ENCODE measurements around the gene PTCSC3.

The PTCSC3 gene

GRCh38 chr14:36215217-36215598 lies 38.7 kb upstream of the PTCSC3 start:
- no peak for ATAC-seq
- no peak for TF ChIP-seq SNAI2 (CRISPR knock-in tag; IDR thresholded peaks at IDR 0.05)
- TF ChIP-seq RARB (CRISPR knock-in tag; IDR thresholded peaks at IDR 0.05), result no peak
- no peak for TF ChIP-seq PPARA (CRISPR knock-in tag; IDR thresholded peaks at IDR 0.05; ENCODE audit: borderline replicate concordance)
- no peak for TF ChIP-seq ZNF565 (CRISPR knock-in tag; conservative IDR thresholded peaks at IDR 0.05; ENCODE audit: low read depth)
- no peak for TF ChIP-seq BACH2 (CRISPR knock-in tag; IDR thresholded peaks at IDR 0.05; ENCODE audit: borderline replicate concordance)
- TF ChIP-seq ZNF70 (CRISPR knock-in tag; IDR thresholded peaks at IDR 0.05), result no peak
- no peak for TF ChIP-seq OSR1 (CRISPR knock-in tag; IDR thresholded peaks at IDR 0.05)
- TF ChIP-seq CSDC2 (CRISPR knock-in tag; IDR thresholded peaks at IDR 0.05), result no peak
- no peak for TF ChIP-seq ISL1 (CRISPR knock-in tag; IDR thresholded peaks at IDR 0.05)
- no peak for TF ChIP-seq ESRRG (CRISPR knock-in tag; IDR thresholded peaks at IDR 0.05)

DNA sequence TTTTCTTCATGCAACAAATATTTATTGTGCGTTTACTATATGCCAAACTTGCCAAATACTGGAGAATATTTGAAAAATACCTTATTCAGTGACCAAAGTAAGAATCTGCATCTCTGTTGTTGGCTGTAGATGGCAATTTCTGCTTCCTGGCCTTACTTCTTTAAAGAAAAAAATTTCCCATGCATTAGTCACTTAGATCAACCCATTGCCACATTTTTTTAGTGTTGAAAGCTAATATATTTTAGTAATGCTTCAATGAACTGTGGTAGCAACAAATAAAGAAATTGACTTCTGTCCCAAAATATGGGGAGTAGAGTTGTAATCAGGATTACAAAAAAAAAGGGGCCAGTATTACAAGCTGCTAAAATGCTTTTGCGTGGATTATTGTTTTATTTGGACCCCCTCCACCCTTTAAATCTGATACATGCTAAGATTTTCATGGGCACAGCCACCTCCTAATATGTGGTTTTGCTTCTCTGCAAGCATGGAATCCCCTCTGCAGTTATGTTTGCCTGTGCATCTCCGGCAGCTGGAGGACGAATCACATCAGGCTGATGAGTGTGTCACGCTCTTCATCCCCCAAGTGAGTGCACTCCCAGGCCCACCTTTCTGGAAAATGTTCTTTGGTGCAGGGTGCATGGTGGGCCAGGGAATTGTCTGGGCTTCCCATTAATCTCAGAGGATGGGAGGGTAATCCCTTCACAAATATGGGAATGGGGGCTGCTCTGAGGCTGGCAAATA lies 38.1 kb upstream of the PTCSC3 start:
- TF ChIP-seq PPARA (CRISPR knock-in tag; IDR thresholded peaks at IDR 0.05; ENCODE audit: borderline replicate concordance) (no peak), ZFP30 (CRISPR knock-in tag; IDR thresholded peaks at IDR 0.05) (no peak), CSDC2 (CRISPR knock-in tag; IDR thresholded peaks at IDR 0.05) (no peak), OSR1 (CRISPR knock-in tag; IDR thresholded peaks at IDR 0.05) (no peak), ISL1 (CRISPR knock-in tag; IDR thresholded peaks at IDR 0.05) (no peak), ZNF8 (CRISPR knock-in tag; IDR thresholded peaks at IDR 0.05) (no peak), ZC3H10 (CRISPR knock-in tag; IDR thresholded peaks at IDR 0.05) (no peak), TOX (CRISPR knock-in tag; IDR thresholded peaks at IDR 0.05; ENCODE audit: borderline replicate concordance) (no peak), BACH2 (CRISPR knock-in tag; IDR thresholded peaks at IDR 0.05; ENCODE audit: borderline replicate concordance) (no peak), TSHZ2 (CRISPR knock-in tag; IDR thresholded peaks at IDR 0.05) (no peak), POU6F1 (CRISPR knock-in tag; IDR thresholded peaks at IDR 0.05; ENCODE audit: borderline replicate concordance, low read depth) (no peak), ZNF565 (CRISPR knock-in tag; conservative IDR thresholded peaks at IDR 0.05; ENCODE audit: low read depth) (no peak), ARNTL (CRISPR knock-in tag; IDR thresholded peaks at IDR 0.05; ENCODE audit: borderline replicate concordance, low read depth) (no peak), ZFP3 (CRISPR knock-in tag; IDR thresholded peaks at IDR 0.05) (no peak), SNAI2 (CRISPR knock-in tag; IDR thresholded peaks at IDR 0.05) (no peak), CREB5 (CRISPR knock-in tag; IDR thresholded peaks at IDR 0.05; ENCODE audit: low read depth) (no peak)
- TF ChIP-seq, protein P1, sequence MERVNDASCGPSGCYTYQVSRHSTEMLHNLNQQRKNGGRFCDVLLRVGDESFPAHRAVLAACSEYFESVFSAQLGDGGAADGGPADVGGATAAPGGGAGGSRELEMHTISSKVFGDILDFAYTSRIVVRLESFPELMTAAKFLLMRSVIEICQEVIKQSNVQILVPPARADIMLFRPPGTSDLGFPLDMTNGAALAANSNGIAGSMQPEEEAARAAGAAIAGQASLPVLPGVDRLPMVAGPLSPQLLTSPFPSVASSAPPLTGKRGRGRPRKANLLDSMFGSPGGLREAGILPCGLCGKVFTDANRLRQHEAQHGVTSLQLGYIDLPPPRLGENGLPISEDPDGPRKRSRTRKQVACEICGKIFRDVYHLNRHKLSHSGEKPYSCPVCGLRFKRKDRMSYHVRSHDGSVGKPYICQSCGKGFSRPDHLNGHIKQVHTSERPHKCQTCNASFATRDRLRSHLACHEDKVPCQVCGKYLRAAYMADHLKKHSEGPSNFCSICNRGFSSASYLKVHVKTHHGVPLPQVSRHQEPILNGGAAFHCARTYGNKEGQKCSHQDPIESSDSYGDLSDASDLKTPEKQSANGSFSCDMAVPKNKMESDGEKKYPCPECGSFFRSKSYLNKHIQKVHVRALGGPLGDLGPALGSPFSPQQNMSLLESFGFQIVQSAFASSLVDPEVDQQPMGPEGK (CRISPR knock-in tag; IDR thresholded peaks at IDR 0.05; ENCODE audit: borderline replicate concordance), result no peak
- ATAC-seq, result no peak

- no peak for ATAC-seq
- TF ChIP-seq ESRRG (CRISPR knock-in tag; IDR thresholded peaks at IDR 0.05), result no peak
- TF ChIP-seq CSDC2 (CRISPR knock-in tag; IDR thresholded peaks at IDR 0.05), result no peak
- TF ChIP-seq OSR1 (CRISPR knock-in tag; IDR thresholded peaks at IDR 0.05), result no peak
- no peak for TF ChIP-seq TSHZ2 (CRISPR knock-in tag; IDR thresholded peaks at IDR 0.05)
Observed at GRCh38 chr14:36212987-36213386, 36.5 kb upstream of the PTCSC3 start.
